GM12872 (cell line): Measurements from ENCODE around the gene ATN1.

ENCODE experiments used
- TF ChIP-seq, protein P1 (sequence below): IDR thresholded peaks from 3 replicates; pipeline ENCODE4 v1.5.1; 2011; ENCODE audit warnings: low read depth, mild to moderate bottlenecking, low read length, moderate library complexity; ENCODE audit not compliant: insufficient read depth

Gene ATN1

DNA sequence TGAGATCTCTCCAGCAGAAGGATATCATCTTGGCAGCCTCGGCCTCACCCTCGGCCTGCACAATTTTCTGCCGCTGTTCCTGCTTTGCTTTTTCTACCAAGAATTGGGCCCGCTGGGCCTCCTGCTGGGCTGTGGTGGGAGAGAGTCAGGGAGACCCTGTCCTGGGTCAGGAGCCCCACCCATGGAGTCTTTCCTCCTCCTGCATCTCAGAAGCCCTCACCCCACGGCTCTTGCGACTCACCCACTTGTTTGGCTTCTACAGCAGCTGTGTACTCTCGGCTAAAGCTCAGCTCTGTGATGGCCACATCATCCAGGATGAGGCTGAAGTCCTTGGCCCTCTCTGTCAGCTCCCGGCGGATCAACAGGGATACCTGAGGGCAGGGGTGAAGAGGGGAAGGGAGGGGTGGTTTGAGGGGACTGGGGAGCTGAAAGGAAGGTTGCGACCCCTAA, 39.9 kb downstream of the ATN1 start:
- TF ChIP-seq, protein P1, sequence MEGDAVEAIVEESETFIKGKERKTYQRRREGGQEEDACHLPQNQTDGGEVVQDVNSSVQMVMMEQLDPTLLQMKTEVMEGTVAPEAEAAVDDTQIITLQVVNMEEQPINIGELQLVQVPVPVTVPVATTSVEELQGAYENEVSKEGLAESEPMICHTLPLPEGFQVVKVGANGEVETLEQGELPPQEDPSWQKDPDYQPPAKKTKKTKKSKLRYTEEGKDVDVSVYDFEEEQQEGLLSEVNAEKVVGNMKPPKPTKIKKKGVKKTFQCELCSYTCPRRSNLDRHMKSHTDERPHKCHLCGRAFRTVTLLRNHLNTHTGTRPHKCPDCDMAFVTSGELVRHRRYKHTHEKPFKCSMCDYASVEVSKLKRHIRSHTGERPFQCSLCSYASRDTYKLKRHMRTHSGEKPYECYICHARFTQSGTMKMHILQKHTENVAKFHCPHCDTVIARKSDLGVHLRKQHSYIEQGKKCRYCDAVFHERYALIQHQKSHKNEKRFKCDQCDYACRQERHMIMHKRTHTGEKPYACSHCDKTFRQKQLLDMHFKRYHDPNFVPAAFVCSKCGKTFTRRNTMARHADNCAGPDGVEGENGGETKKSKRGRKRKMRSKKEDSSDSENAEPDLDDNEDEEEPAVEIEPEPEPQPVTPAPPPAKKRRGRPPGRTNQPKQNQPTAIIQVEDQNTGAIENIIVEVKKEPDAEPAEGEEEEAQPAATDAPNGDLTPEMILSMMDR: no peak

DNA sequence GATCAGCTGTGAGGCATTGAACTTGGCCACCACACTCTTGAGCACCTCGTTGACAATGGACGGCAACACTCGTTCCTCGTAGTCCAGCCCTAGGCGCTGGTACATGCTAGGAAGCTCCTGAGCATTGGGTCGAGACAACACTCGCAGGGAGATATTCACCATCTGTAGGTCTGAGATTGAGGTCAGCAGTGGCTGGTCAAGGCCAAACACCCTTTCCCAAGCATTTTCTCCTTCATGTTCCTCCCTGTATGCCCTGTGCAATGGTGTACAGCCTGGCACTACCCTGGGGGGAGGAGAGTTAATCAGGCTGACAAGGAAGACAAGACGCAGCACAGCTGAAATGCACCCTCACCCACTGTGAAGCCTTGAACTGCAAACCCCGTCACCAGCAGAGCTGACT, 40.7 kb downstream of the ATN1 start:
- TF ChIP-seq, protein P1: no peak

DNA sequence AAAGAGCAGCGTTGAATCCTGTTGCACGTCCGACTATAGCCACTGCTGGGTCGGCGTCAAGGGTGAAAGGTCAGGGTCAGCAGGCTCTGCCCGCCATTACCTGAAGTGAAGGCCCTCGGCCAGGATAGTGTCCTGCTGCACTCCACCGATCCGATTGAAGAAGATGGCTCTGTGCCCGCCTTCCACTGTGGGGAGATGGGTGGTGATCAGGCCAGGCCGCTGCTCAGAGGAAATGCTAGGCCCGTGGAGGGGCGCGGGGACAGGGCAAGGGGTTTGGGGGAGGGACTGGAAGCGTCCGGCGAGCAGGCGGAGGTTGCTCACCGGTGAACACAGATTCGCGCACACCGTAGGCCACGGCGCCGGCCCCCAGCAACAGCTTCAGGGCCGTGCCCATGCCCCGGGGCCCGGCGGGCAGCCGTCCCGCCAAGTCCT, 42.4 kb downstream of the ATN1 start:
- TF ChIP-seq, protein P1: no peak

DNA sequence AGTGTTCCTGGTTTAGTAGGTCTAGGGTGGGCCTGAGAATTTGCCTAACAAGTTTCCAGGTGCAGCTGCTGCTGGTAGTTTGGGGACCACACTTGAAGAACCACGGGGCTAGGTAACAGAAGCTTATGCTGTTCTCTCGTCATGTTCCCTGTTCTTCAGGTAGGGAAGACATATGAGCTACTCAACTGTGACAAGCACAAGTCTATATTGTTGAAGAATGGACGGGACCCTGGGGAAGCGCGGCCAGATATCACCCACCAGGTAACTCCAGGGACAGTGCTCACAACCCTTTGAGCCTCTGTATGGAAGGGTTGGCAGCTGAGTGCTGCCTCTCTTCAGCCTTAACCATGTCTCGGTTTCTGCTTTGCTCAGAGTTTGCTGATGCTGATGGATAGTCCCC, 46.4 kb downstream of the ATN1 start:
- TF ChIP-seq, protein P1: no peak

DNA sequence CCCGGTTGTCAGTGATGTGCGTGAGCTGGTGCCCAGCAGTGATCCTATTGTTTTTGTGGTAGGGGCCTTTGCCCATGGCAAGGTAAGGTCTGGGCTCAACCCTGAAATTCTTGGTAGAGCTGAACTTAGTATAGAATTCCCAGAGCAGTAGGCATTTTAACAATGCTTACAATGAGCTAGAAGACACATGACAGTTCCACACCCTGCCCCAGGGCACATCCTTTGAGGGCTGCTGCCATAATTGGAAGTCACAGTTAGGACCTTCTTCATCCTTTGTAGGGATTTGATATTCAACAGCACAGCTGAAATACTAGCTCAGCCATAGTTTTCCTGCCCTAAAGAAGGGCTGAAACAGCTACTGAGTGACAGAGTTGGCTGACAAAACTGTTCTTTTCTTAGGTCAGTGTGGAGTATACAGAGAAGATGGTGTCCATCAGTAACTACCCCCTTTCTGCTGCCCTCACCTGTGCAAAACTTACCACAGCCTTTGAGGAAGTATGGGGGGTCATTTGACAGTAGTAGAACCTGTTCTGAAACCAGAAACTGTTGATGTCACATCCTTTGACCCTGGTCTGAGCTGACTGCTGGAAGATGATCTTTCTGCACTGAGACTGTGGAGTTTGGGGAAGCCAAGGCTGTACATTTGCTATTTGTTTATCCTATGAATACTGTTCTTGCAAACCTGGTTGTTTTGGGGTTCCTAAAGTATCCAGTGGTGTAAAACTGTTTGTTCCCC, 47.7 kb downstream of the ATN1 start:
- TF ChIP-seq, protein P1: no peak

DNA sequence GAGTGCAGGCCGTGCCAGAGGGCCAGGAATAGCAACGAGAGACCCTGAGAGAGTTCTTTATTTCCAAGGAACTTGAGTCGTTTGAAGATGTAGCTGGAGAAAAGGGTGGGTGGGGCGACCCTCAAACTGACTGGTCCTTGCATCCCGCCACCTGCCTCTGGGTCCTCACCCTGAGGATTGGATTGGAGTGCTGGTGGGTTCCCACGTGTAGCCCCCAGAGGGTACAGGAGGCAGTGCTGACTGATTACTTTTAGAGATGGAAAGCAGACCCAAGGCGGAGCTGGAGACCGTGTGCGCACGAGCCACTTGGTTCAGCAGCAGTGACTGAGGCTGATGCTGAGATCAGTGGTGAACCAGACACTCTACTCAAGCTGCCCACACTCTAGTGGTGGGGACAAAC, 49.9 kb downstream of the ATN1 start:
- TF ChIP-seq, protein P1: no peak

DNA sequence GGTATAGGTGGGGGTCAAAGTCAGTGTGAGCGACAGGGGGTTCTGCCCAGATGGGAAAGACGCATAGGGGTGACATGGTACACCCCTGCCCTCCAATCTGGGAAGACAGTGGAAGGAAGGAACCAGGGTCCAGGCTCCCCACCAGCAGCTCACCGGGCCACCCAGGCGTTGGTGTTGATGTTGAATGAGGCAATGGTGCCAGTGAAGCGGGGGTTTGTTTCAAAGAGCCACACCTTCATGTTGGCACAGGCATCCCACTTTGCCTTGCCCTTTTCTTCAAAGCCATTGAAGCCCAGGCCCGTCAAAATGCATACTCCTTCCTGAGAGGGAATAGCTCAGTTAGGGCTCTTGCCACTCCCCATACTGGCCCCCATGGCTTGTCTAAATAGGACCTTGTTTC, 50.4 kb downstream of the ATN1 start:
- TF ChIP-seq, protein P1: no peak

DNA sequence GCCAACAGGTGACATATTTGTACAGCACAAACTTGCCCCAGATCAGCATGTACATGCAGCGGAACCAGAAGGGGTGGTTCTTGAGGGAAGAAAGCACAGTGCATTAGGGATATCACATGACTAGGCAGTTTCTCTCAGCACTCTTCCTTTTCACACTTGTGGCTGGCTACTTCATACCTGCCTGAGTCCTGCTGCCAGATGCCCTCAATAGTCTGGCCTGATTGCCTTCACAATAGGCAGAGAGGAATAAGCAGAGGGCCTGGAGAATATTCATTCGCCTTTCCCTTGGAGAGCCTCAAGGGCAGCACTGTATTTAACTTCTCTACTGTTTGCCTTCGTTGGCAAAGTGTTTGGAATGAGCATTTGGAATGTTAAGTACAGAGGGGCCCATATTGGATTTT, 50.9 kb downstream of the ATN1 start:
- TF ChIP-seq, protein P1: no peak
